NCI-H446 (cell line): ENCODE results near the gene THBS3.
A peak's percentile ranks its signal among the peaks of the same experiment; 100 is the strongest.
"Not testable (repeated sequence)": the region's sequence is repeated elsewhere in the genome, so short reads cannot be mapped to it uniquely, and the experiment has no call there.

ENCODE experiments used
- DNase-seq, 2 experiments: peaks; one replicate each; lab custom pipeline; 2025; lab: John Stamatoyannopoulos, UW

Gene THBS3

DNA sequence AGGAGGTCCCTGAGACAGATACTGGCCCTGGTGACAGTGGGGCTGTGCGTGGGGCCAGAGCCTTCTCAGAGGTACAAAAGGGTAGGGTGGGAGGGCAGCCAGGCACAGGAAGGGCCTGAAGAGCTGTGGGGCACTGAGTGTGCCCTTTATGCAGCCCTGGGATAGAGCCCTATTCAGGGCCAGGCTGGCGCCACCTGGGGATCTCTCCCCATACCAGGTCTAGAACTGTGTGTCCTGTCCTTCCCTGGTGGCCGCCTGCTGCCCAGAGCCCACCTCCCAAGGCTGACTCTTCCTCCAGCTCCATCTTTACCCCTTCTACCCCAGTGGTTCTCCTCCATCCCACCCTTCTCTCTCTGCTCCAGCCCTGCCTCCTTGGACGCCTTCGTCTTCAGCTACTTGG is 25.8 kb upstream of the THBS3 start:
- DNase-seq: not testable (repeated sequence)

DNA sequence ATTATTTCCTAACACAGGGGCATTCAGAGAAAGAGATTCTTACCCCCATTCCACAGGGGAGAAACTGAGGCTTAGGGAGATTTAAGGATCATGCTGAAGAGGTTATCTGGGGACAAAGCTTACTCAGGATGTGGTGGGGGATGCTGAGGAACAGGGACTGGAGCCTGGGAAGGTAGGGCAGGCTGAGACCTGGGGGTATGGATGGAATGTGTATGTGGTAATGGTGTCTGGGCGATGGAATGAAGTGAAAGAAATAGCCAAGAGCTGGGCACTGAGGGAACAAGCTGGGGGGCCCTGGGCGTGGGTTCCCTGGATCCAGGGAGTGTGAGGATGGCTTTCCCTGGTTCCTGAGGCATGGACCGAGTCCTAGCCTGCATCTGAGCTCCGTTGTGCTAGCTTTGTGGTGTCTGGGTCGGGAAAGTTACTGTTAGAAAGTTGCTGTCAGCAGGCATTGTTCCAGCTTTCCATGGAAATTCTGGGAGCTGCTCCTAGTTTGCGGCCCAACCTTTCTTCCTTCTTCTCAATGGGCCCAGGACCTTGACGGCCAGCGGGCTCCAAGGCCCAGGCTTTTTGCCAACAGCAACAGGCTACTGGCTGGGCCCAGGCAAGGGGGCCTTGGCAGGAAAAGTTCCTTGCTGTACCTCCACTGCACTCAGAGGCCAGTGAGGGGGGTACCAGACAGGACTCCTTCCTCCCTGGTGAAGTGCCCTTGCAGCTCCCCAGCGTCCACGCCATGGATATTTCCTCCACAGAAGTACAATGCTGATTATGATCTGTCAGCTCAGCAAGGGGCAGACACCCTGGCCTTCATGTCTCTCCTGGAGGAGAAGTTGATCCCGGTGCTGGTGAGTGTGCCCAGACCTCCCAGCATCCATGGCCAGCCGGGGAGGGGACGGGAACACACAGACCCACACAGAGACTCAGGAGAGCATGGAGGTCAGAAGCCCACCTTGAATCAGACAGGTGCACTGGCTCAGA is 24.6 kb upstream of the THBS3 start:
- not testable (repeated sequence) for DNase-seq

- DNase-seq: not testable (repeated sequence)
Measured at GRCh38 chr1:155231302-155231701, 23.6 kb upstream of the THBS3 start.

- DNase-seq: no peak
Measured at GRCh38 chr1:155228096-155228427, 20.4 kb upstream of the THBS3 start.

GRCh38 chr1:155227261-155228095 is 19.8 kb upstream of the THBS3 start:
- peak; percentile 99 to 100 for DNase-seq

GRCh38 chr1:155226910-155227260 is 19.2 kb upstream of the THBS3 start:
- DNase-seq: peak; percentile 41 to 65

GRCh38 chr1:155226188-155226909 is 18.7 kb upstream of the THBS3 start:
- peak; percentile 71 to 72 for DNase-seq

- DNase-seq: not testable (repeated sequence)
Measured at GRCh38 chr1:155225404-155225759, 17.7 kb upstream of the THBS3 start.

- DNase-seq: no peak
Measured at GRCh38 chr1:155223047-155223446, 15.3 kb upstream of the THBS3 start.

GRCh38 chr1:155220211-155220965 is 12.7 kb upstream of the THBS3 start:
- DNase-seq: not testable (repeated sequence)

DNA sequence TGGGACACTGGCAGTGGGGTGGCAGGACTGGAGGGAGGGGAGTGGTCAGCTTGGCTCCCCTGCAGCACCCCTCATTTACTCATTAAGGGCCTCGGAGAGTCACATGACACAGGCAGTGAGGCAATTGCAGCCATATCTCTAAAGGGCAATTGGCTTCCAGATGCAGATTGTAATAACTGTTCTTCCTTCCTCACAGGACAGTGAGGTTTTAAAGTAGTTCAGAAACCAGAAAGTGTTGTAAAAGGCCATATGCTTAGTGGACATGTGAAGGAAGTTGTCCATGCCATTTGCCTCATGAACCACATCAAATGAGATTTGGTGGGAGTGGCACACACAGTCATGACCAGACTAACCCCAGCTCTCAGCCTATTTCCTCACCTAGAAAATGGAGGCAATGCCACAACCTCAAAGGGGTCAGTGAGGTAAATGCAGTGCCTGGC is 11.9 kb upstream of the THBS3 start:
- DNase-seq: no peak

- peak; percentile 25 to 65 for DNase-seq
Measured at GRCh38 chr1:155218854-155219591, 11.3 kb upstream of the THBS3 start.

DNA sequence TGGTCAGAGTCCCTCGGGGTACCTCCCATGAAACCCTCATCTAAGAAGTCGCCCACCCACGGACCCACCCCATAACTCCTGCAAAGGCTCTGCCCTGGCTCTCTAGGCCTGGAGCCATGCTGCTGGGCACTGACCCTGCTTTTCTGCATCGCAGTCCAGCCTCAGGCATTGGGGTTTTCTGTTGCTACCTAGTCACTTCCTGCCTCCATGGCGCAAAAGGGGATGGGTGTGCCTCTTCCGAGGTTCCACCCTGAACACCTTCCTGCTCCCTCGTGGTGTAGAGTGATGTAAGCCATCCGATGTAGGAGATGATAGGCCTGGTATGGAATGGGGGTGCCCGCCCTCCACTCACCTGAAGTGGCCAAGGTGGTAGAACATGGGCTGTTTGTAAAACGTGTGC is 7.0 kb upstream of the THBS3 start:
- not testable (repeated sequence) for DNase-seq

DNA sequence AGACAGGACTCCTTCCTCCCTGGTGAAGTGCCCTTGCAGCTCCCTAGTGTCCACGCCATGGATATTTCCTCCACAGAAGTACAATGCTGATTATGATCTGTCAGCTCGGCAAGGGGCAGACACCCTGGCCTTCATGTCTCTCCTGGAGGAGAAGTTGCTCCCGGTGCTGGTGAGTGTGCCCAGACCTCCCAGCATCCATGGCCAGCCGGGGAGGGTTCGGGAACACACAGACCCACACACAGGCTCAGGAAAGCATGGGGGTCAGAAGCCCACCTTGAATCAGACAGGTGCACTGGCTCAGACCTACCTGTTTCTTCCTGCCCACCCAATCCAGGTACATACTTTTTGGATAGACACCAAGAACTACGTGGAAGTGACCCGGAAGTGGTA is 4.3 kb upstream of the THBS3 start:
- not testable (repeated sequence) for DNase-seq

DNA sequence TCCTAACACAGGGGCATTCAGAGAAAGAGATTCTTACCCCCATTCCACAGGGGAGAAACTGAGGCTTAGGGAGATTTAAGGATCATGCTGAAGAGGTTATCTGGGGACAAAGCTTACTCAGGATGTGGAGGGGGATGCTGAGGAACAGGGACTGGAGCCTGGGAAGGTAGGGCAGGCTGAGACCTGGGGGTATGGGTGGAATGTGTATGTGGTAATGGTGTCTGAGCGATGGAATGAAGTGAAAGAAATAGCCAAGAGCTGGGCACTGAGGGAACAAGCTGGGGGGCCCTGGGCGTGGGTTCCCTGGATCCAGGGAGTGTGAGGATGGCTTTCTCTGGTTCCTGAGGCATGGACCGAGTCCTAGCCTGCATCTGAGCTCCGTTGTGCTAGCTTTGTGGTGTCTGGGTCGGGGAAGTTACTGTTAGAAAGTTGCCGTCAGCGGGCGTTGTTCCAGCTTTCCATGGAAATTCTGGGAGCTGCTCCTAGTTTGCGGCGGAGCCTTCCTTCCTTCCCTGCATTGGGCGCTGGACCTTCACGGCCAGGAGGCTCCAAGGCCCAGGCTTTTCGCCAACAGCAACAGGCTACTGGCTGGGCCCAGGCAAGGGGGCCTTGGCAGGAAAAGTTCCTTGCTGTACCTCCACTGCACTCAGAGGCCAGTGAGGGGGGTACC is 3.8 kb upstream of the THBS3 start:
- DNase-seq: not testable (repeated sequence)

- no peak for DNase-seq
Measured at GRCh38 chr1:155210314-155211104, 2.8 kb upstream of the THBS3 start.

DNA sequence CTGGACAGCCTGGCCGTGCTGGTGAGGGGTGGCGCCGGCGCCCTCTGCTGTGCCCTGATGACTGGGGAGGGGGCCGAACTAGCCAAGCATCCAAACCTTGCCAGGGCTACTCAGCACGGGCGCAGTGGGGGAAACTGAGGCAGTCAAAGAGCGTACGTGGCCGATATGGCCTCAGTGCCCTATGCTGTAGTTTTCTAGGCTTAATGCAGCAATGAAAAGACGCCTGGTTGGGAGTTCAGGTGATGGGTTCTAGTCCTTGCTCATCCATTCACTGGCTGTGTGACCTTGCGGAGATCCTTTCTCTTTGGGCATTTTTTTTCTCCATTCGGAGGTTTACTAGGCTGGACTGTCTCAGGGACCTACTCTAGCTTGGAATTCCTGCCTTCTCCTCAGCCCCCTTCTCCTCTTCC is 1.6 kb upstream of the THBS3 start:
- DNase-seq: no peak

DNA sequence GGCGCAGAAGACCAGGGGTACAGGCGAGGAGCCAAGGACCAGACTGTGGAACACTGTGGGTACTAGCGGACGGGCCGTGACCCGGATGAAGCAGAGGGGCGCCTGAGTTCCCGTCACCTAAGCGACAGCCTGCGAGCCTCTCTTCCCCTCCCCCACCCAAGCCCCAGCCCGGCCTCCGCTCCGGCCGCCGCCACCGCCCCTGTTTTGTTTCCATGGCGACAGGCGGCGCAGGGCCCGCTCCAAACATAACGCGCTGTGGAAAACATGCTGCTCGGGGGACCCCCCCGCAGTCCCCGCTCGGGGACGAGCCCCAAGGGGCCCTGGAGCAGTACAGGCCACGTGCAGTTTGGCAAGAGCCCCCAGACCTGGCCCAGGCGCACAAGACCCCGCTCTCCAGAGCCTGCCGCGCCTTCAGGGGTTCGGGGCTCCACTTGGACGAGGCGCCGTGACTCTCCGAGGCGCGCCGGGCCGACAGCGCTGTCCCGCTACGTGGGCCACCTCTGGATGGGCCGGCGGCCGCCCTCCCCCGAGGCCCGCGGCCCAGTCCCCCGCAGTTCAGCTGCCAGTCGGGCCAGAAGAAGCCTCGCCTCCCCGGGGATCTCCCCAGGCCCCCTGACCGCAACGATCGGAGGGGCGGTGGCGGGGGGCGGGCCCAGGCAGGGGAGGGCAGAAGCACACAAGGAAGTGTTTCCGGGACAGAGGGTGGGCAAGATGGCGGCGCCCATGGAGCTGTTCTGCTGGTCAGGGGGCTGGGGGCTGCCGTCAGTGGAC is 1.0 kb upstream of the THBS3 start, which contains the start of gene MTX1:
Gene MTX1 (plus strand): TSS at position 155 of the 771 bp plus-strand sequence. CDS start 110 bp downstream, at position 265.
- DNase-seq: peak; percentile 74 to 86
